Measurements from ENCODE around the gene MBL2. TPM values are rescaled to one million over a fixed set of nuclear protein-coding genes. Genes with fewer than 3 reads are reported as not detected.

MBL2 gene
- total RNA-seq, 6 experiments from 2014 or later, result 56.4 to 173 (median 94.1) TPM

DNA sequence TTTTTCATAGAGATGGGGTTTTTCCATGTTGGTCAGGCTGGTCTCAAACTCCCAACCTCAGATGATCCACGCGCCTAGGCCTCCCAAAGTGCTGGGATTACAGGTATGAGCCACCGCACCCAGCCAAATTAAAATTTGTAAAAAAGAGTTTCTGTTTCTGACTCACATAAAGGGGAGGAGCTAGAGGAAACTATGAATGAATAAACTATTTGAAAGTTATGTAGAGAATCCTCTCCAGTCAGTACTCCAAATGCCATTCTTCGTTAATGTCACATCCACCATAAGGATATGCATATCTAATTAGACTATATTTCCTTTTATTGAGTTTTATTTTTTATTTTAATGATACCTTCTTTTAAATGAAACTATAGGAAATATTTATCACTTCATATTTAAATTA is 52.6 kb downstream of the MBL2 start:
- H3K4me1 ChIP-seq, result no peaks in the 10 kb centered on the region
- H3K36me3 ChIP-seq, result no peaks in the 10 kb centered on the region
- intact Hi-C loops (cut with DNase I), result loop anchor here in 1 of 2 donors (10.0 kb wide), 1 partner anchor 65 kb away; no protein-coding TSS in a partner anchor
- H3K9me3 ChIP-seq, result no peaks in the 10 kb centered on the region
- DNase-seq (no peak), ATAC-seq (no peak)
- TF ChIP-seq POLR2A (IDR thresholded peaks at IDR 0.05) (no peak), CTCF (IDR thresholded peaks at IDR 0.05) (no peak)
- WGBS (ENCODE audit: insufficient coverage, low coverage, low lambda C conversion rate, missing lambda C conversion rate), result 86% methylated on average over 4 of the region's 4 CpGs
- H3K27me3 ChIP-seq, result no peaks in the 10 kb centered on the region
- H3K4me3 ChIP-seq, result no peak overlapping the region
- H3K27ac ChIP-seq, result no peak overlapping the region
